ENCODE measurements around the gene DPF3.
"Not testable (repeated sequence)": the region's sequence is repeated elsewhere in the genome, so short reads cannot be mapped to it uniquely, and the experiment has no call there.

The DPF3 gene

GRCh38 chr14:72758993-72759392 is 134.9 kb downstream of the DPF3 start:
- no peak for DNase-seq

- no peak for DNase-seq
These were observed 135.5 kb downstream of the DPF3 start for GRCh38 chr14:72758420-72758819.

- no peak for DNase-seq
These were observed 136.9 kb downstream of the DPF3 start for GRCh38 chr14:72756967-72757366.

GRCh38 chr14:72755766-72756165 is 138.1 kb downstream of the DPF3 start:
- DNase-seq = no peak

- no peak for DNase-seq
These were observed 139.0 kb downstream of the DPF3 start for GRCh38 chr14:72754949-72755348.

- DNase-seq = no peak
These were observed 140.0 kb downstream of the DPF3 start for GRCh38 chr14:72753879-72754400.

- no peak for DNase-seq
These were observed 140.7 kb downstream of the DPF3 start for GRCh38 chr14:72753044-72753710.

- DNase-seq = peak in 1 of 2 donors; percentile 12
These were observed 141.9 kb downstream of the DPF3 start for GRCh38 chr14:72752034-72752412.

- no peak for DNase-seq
These were observed 142.4 kb downstream of the DPF3 start for GRCh38 chr14:72751276-72752033.

- DNase-seq = not testable (repeated sequence)
These were observed 145.0 kb downstream of the DPF3 start for GRCh38 chr14:72748921-72749320.

- DNase-seq = no peak
These were observed 146.2 kb downstream of the DPF3 start for GRCh38 chr14:72747652-72748051.

- DNase-seq = no peak
These were observed 147.6 kb downstream of the DPF3 start for GRCh38 chr14:72745991-72746980.

- no peak for DNase-seq
These were observed 148.4 kb downstream of the DPF3 start for GRCh38 chr14:72745546-72745945.

GRCh38 chr14:72744416-72745120 is 149.3 kb downstream of the DPF3 start:
- DNase-seq = no peak

GRCh38 chr14:72743626-72744025 is 150.3 kb downstream of the DPF3 start:
- no peak for DNase-seq

- no peak for DNase-seq
These were observed 151.1 kb downstream of the DPF3 start for GRCh38 chr14:72742838-72743195.

- DNase-seq = no peak
These were observed 151.6 kb downstream of the DPF3 start for GRCh38 chr14:72742118-72742837.

GRCh38 chr14:72741826-72742117 is 152.1 kb downstream of the DPF3 start:
- no peak for DNase-seq

GRCh38 chr14:72740966-72741825 is 152.7 kb downstream of the DPF3 start:
- DNase-seq = no peak

GRCh38 chr14:72740504-72740961 is 153.4 kb downstream of the DPF3 start:
- DNase-seq = no peak
